Lower leg skin (tissue), 3 donors: ENCODE measurements around the gene TXNRD2.

Experiments used
- CTCF ChIP-seq, 3 donors: fragments of 450-650 bp; IDR thresholded peaks; one replicate each; pipeline ENCODE4 v1.5.1; 2016; ENCODE audit warnings: antibody characterized with exemption in 3 of 3, mild to moderate bottlenecking in 3 of 3, moderate library complexity in 2 of 3
- POLR2A ChIP-seq, 2 donors: fragments of 450-650 bp; IDR thresholded peaks; one replicate each; pipeline ENCODE4 v1.6.1; 2016 to 2017; ENCODE audit warnings: antibody characterized with exemption in 2 of 2, mild to moderate bottlenecking in 1 of 2, moderate library complexity in 1 of 2

DNA sequence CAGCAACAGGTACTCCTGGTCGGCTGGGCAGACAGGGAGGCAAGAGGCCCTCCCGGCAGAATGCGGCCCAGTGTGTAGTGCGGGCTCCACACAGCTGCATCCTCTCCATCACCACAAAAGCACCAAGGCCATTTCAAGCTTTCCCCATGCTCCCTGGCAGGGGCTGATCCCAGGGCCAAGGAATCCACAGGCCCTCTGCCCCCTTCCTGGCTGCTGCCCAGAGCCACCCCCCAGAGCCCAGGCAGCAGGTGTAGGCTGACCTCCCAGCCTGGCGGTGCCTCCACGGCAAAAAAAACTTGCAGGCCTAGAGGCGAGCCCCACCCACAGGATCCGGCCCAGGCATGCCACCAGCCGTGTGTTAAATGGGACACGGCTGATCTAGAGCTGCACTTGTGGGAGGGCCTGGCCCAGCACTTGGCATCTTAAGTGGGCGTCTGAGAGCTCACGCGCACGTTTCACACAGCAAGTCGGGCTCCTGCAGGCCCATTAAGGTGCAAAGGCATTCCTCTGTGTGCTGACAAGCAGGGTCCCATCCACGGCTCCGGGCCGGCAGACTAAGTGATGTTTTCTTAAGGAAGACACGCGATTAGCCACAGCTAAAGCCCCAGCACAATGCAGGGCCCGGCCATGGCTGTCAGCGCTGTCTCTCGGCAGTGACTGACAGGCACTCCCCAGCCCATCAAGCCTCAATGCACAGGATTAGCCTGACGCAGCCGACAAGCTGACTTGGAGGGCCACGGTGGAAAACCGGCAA, 67.1 kb downstream of the TXNRD2 start:
- no peak for TF ChIP-seq CTCF (IDR thresholded peaks at IDR 0.05)
- TF ChIP-seq POLR2A (IDR thresholded peaks at IDR 0.05) = no peak
